NCI-H146 treated with DMSO at 0.1 percent for 48 hours (cell line): ENCODE measurements around the gene ARHGAP21.
"Not testable (repeated sequence)": the region's sequence is repeated elsewhere in the genome, so short reads cannot be mapped to it uniquely, and the experiment has no call there.

Experiments
- DNase-seq: peaks from one replicate; lab custom pipeline; 2025; ENCODE audit not compliant: unreplicated experiment; lab: John Stamatoyannopoulos, UW

The ARHGAP21 gene

DNA sequence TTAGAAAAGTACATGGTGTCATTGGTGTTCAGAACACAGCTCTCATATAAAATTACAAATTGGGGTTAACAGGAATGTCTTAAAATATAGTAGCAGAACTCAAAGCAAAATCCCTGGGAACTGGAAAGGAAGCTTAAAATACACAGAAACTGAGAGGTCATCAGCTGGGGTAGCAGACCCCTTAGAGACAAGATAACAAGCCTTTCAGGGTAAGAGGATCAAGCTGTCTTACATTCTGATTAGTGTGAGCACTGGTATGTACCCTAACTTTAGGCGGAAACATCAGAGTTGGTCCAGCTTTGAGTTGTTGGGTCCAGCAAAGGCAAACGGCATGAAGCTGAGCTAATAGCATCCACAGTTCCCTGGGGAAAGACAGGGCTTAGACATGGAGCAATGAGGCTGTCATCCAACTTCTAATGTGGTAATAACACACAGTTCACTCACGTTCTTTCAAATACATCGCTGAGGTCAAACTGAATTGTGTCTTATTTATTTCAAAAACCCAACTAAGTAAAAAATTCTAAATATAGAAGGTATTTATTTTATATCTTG, 32.6 kb downstream of the ARHGAP21 start:
- no peak for DNase-seq

DNA sequence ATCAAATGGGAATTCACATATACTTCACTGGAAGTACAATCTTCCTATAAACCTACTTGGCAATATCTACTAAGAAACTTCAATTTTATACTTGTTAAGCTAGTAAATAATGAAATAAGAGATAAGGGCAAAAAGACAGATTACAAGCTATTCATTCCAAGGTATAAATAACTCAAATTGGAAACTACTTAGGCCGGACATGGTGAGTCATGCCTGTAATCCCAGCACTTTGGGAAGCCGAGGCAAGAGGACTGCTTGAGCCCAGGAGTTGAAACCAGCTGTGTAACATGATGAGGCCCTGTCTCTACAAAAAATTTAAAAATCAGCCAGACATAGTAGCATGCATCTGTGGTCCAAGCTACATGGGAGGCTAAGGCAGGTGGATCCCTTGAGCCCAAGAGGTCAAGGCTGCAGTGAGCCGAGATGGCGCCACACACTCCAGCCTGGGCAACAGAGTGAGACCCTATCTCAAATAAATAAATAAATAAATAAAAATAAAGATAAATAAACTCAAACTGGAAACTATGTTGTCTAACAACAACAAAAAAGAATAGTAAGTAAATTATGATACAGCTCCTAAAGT, 37.6 kb downstream of the ARHGAP21 start:
- no peak for DNase-seq

DNA sequence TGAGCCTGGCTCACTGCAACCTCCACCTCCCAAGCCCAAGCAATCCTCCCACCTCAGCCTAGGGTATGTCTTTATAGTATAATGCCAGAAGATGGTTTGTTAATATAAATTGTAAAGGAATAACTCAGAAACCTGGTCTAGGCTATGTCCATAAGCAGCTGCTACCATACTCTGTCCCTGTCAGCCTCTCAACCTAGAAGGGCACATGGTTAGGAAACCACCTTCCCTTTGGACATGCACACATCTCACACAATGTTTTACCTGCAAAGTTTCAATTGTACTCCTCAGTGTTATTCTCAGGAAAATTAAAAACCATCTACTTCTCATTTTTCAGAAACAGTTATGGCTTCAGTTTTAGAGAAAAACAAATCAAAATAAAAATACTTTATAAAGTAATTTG, 40.1 kb downstream of the ARHGAP21 start:
- DNase-seq = no peak

DNA sequence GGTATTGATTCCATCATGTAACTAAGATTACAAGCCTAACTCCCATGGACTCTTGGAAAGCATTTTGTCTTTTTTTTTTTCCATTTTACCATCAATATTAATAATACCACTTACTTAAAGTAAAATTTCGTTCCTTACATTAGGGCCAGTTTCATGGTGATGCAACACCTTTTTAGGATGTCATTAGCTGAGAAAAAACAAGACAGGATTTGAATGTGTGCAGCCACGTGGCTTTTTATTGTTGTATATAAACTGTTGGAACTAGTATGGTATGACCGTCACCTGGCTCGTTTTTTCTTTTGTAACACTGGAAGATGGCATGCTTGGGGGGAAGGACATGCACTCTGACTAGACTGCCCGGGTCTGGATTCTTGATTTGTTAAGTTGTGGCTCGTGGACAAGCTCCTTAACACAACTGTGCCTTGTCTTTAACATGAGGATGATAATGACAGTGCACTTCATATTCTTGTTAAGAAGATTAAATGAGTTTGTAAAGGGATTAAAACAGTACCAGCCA, 42.1 kb downstream of the ARHGAP21 start:
- peak; percentile 30 for DNase-seq

DNA sequence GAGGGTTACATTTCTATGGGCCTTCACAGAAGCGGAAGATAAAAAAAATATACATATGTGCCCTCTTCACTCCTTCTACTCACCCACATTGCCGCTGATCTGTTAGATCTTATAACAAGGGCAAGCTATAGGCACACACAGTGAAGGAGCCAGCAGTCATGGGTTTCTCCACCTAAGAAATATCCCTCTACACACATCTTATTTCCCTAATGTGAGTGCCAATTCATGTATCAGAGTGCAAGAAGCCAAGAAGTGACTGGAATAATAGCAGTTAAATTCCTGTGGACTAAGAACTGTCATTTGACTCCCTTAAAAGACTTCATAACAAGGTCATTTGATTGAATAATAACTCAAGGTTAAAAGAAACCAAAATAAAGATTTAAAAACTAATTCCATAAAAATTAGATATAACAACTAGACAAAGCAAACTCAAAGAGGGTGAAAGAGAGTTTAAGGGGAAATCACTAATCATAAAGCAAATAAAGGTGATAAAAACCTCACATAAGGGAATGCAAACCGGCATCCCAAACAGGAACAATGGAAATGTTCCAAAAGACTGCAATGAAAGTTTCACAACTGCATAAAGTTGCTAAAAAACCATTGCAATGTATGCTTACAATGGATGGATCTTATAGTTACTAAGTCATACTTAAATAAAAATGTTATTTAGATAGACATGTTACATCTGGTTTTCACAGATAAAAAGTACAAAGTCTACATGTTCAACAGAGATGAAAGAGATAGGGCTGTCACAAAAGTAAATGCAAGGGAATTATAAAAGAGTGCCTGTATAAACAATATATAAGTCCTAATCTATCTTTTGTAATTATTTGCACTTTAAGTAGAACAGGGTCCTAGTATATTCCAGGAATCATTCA, 42.8 kb downstream of the ARHGAP21 start:
- no peak for DNase-seq

DNA sequence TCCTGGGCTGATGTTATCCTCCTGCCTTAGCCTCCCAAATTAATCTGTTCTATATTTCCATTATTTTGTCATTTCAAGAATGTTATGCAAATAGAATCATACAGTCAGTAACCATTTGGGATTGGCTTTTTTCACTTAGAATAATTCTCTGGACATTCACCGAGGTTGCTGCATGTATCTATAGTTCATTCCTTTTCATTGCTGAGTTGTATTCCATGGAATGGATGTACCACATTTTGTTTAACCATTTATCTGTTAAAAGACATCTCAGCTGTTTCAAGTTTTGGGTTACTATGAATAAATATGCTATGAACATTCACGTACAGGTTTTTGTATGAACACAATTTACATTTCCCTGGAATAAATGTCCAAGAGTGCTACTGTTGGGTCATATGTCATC, 44.9 kb downstream of the ARHGAP21 start:
- DNase-seq = no peak

DNA sequence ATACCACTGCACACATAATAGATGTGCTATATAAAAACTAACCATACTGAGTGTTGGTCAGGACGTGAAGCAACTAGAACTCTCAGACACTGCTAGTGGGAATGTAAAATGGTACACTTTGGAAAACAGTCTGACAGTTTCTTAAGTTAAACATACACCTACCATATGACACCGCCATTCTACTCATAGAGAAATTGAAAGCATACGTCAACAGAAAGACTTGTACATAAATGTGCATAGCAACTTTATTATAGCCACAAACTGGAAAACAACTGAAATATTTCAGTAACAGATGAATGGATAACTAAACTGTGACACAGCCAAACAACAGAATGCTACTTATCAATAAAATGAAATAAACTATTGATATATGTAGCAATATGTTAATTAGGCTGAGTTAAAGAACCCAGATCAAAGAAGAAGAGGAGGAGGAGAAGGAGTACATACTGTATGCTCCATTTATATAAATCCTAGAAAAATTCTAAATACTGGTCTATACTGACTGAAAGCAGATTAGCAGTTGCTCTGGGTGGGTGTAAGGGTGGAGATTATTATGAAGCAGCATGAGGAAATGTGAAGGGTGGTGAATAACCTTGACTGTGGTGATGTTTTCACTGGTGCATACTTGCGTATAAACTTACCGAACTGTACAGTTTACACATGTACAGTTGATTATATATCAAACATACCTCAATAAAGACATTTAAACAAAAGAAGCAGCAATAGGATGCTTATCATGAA, 48.6 kb downstream of the ARHGAP21 start:
- DNase-seq = no peak

DNA sequence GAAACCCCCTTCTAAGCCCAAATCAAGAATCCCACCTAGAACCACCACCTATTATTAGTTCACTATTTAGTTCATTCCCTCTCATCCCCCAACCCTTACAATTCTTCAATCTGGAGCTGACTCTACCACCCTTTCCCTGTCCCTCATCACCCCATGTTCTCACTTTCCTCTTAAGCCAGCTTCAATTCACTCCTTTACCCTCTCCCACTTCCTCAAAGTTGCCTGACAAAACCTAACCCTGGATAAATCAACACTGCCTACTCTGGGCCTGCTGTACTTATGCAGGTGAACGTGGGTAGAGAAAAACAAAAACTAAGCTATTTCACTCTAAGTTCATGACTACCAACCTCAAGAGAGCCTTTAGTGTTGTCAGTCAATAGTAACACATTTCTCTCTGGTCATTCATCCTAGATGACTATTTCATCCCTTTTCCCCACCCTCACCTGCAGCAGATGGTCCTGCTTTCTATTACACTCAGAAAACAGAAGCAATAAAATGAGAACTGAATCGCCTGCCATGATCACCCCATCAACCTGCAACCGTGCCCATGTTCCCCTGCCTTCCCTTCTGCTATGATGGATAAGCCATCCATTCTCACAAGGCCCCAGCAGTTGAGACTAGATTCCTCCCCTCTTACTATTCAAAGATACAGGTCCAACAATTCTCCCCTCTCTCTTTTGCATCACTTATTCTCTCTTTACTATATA, 52.6 kb downstream of the ARHGAP21 start:
- DNase-seq = no peak

DNA sequence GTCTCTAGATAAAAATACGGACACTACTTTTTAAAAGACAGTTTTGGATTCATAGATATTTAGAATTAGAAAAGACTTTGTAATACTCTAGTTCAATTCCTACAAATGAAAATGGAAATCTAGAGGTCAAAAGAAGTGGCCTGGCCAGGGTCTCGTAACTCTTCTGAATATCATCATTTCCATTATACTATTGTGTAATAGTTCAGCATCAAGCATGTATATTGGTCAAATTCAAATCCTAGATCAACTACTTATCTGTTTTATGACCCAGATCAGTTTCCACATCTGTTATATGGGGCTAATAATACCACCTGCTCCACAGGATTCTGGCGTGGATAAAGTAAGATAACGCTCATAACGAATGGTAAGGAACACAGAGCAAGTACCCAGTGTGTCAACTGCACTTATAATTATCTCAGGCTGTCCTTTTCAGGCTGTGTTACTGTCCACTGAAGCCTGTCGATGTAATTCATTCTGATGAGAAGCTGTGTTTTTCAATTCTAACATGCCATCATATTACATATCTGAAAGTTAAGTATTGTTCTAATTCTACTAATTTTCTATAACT, 54.3 kb downstream of the ARHGAP21 start:
- peak; percentile 15 for DNase-seq

DNA sequence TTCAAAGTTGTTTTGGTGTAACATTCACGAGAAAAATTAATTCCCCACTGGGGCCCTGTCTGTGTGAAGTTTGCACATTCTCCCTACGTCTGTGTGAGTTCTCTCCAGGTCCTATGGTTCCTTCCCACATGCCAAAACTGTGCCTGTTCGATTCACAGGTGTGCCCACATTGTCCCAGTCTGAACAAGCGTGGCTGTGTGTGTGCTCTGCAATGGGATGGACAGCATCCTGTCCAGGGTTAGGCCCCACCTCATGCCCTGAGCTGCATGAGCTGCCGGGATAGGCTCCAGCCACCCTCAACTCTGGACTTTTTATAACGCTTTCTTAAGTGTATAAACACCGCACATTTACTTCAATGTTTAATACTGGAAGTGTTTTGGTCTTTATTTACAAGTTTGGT, 55.4 kb downstream of the ARHGAP21 start:
- no peak for DNase-seq

DNA sequence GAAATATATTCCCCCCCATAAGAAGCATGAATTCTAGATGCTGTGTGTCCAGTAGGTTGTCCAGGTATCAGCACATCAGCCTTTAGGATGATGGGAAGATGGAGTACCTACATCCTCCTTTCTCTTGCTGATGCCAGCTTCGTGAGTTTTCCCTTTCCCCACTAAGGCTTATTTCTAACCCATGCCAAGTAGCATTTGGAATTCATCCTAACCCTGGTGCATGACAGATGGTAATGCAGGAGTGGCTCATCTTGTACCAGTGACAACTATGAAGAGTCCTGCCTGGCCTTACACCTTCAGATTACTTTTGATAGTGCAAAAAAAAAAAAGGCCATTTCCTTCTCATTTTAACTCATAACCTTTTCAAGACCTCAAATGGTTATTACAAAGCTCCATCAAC, 58.7 kb downstream of the ARHGAP21 start:
- no peak for DNase-seq

DNA sequence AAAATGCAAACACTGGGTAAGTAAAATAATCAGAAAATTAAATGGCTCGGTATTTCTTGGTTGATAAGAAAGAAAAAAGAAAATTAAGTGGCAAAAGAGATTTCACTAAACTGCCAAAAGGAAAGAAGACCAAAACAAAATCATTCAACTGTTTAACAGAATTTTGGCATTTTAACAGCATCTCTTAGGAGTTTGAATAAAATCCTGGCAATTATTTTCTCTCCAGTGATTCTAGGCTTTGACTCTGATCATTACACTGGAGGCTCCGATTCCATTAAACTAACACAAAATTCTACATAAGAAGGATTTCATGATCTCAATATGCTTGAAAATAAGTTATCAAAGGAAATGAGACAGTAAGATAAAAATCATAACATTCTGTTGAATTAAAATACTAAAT, 62.3 kb downstream of the ARHGAP21 start:
- no peak for DNase-seq

DNA sequence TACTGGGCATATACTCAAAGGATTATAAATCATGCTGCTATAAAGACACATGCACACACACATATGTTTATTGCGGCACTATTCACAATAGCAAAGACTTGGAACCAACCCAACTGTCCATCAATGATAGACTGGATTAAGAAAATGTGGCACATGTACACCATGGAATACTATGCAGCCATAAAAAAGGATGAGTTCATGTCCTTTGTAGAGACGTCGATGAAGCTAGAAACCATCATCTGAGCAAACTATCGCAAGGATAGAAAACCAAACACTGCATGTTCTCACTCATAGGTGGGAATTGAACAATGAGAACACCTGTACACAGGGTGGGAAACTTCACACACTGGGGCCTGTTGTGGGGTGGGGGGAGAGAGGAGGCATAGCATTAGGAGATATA, 65.4 kb downstream of the ARHGAP21 start:
- DNase-seq = not testable (repeated sequence)

DNA sequence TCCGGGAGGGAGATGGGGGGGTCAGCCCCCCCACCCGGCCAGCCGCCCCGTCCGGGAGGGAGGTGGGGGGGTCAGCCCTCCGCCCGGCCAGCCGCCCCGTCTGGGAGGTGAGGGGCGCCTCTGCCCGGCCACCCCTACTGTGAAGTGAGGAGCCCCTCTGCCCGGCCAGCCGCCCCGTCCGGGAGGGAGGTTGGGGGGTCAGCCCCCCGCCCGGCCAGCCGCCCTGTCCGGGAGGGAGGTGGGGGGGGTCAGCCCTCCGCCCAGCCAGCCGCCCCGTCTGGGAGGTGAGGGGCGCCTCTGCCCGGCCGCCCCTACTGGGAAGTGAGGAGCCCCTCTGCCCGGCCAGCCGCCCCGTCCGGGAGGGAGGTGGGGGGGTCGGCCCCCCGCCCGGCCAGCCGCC, 67.4 kb downstream of the ARHGAP21 start:
- DNase-seq = not testable (repeated sequence)

DNA sequence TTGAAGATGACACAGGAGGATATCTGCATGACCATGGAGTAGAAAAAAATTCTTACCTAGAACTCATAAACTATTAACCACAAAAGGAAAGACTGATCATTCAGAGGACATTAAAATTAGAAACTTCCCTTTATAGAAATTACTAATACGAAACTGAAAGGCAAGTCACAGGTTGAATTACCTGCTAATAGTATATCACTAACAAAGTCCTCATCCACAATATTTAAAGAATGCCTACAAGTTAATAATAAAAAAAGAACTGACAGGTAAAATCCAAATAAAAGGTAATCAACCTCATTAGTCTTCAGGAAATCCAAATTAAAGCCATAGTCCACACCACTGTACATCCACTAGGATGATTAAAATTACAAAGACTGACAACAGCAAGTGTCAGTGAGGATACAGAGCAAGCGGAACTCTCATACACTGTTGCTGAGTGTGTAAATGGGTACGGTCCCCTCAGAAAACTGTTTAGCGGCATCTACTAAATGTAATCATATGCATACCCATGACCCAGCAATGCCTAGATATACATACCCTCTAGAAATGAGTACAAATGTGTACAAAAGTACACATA, 71.2 kb downstream of the ARHGAP21 start:
- no peak for DNase-seq

DNA sequence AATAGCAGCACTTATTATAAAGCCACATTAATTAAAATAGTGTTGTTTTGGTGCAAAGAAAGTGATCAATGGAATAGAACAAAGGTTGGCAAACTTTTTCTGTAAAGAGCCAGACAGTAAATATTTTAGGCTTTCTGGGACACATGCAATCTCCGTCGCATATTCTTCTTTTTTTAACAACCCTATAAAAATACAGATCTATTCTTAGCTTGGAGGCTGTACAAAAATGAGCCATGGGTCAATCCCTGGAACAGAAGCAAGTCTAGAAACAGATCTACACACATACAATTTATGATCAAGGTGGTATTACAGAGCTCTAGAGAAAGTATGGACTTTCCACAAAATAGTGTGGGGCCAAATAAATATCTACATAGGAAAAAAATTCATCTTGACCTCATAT, 71.8 kb downstream of the ARHGAP21 start:
- no peak for DNase-seq

DNA sequence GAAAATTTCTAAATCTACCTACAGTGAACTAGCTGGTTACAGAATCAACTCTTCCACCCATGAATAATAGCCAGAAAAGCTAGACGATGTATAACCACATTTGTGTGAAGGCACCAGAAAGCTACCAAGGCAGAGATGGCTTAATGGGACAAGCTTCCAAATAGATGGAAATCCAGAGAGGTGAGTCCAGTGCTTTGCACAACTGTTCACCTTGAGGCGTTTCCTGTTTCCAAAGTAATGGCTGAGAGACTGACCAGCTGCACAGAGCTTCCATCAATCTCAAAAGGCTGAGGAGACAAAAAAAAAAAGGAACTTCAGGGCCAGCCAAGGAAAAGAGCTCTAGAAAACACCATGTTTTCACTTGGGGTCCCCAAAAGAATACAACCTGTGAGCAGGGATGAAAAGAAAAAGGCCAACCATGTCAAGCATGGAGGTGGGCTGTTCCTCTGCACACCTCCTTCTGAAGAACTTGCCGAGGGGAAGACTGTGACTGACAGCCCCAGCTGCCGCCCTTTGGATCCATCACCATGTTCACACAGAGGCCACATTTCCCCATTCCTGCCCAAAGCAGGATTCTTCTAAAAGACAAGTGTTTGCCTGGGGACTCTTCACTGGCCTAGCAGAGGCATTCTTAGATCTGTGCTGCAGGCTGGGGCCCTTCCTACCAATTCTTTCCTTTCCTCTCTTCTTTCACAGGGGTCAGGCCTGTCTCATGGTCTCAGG, 72.9 kb downstream of the ARHGAP21 start:
- DNase-seq = no peak

DNA sequence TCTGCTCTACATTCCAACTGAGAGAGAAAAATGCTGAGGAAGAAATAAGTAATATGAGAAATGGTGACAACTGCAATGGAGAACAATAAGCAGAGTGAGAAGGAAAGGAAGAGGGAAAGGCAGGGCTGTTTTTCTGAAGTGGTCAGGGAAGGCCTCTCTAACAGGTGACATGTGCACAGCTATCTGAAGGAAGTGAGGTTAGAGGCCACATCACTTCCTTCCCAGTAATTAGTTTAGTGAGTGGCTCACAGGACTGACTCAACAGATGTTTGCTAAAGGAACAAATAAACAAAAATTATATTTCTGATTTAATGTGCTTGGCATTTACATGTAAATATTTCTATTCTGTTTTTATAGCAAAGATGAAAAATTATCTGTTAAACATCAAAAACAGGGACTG, 77.9 kb downstream of the ARHGAP21 start:
- no peak for DNase-seq

DNA sequence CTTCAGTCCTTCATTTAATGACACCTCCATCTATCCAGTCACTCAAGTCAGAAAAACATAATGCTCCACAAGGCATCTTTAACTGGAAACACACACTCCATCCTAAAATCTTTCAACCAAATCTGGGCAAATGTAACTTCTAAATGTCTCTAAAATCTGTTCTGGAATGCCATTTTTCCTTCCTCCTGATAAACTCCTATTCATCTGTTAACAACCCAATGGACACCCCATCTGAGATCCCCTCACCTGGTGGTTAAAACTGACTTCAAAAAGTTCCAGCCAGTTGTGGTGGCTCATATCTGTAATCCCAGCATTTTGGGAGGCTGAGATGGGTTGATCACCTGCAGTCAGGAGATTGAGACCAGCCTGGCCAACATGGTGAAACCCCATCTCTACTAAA, 78.7 kb downstream of the ARHGAP21 start:
- DNase-seq = no peak
